Measurements from ENCODE around the gene PTPRK.

Gene PTPRK

DNA sequence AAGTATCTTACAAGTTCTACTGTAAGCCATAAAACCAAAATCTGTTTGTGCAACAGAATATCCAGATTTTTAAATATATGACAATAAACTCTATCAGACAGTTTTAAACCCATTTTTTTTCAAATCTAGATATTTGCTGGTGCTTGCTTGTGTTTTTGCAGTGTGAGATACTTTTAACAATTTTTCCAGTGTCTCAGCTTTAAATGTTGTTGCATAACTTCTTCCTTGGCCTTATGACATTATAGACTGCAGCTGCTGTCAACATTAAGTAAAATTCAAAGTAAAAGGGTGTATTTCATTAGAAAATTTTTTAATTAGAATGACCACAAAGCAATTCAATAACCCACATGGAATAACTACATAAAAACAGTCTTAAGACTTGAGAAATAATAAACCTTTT lies 139.5 kb downstream of the PTPRK start:
- DNase-seq: no peak

DNA sequence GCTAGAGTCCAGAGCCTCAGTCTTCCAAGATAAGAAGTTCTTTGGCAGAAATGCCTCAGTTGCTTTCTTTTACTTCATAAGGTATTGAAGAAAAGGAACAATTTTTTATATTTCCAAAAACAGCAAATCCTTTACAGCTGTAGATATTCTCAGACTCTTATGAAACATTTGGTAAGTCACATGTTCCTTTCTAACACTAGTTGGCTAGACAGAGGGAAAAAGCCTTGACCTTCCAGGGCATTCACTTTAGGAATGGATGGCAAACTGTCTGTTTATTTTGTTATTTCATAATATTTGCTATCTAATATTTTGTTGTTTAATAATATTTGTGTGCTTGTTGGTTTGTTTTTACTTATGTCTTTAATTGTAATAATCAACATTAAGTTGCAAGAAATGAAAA lies 140.8 kb downstream of the PTPRK start:
- no peak for DNase-seq

DNA sequence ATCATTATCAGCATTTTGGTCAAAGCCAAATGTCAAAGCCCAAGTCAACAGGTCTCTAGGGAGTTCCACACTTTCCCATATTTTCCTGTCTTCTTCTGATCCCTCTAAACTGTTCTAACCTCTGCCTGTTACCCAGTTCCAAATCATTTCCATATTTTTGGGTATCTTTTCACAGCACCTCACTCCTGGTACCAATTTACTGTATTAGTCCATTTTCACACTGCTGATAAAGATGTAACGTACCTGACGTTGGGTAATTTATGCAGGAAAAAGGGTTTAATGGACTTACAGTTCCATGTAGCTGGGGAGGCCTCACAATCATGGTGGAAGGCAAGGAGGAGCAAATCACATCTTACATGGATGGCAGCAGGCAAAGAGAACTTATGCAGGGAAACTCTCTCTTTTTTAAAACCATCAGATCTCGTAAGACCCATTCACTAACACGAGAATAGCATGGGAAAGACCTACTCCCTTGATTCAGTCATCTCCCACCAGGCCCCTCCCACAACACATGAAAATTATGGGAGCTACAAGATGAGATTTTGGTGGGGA lies 143.4 kb downstream of the PTPRK start:
- DNase-seq: no peak

- DNase-seq: no peak
These were observed 149.3 kb downstream of the PTPRK start for GRCh38 chr6:128371136-128371535.

DNA sequence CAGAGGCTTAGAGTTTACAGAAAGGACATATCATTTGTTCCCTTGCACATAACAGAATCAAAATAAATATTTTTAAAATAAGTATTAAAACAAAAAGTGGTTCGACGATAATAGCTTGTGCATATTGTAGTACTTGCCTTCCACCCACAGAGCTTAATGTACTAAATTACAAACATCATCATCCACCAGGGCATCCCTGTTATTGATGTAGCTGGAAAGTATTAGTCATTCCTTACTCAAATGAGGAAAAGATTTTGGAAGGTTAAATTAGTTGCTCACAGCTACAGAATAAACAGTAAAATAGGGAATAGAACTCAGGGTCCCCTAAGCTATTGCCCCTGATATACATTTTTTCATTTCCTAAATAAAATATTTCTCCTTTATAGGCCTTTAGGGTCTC lies 150.3 kb downstream of the PTPRK start:
- peak; percentile 62 for DNase-seq

DNA sequence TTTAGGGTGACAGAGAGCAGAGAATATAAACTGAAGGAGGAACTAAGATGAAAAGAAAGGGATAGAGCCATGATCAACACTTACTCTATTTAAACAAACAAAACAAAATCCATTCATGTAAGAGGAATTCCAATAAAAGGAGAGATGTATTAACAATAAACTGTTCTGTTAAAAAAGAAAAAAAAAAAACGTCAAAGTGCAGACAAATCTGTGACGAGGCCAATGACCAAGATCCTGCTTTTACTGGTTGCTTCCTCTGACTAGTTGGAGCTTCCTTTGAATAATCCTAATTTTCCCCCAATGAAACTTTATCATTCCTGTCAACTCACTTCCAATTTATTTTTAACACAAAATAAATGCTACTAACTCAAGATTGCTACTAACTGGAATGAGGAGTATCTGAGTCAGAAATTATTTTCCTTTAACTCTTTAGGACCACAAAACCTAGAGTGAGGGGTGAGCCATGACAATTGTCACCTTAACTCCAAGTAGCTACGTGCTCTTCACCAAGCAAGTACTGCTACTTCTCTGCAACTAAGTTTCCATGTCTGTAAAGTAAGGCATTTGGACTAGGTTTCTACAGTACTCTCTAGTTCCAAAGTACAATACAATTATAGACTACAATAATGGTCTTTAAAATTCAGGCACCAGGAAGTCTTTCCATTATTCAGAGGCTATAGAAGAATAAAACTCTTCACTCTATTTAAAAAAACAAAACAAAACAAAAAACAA lies 152.0 kb downstream of the PTPRK start:
- DNase-seq: no peak

DNA sequence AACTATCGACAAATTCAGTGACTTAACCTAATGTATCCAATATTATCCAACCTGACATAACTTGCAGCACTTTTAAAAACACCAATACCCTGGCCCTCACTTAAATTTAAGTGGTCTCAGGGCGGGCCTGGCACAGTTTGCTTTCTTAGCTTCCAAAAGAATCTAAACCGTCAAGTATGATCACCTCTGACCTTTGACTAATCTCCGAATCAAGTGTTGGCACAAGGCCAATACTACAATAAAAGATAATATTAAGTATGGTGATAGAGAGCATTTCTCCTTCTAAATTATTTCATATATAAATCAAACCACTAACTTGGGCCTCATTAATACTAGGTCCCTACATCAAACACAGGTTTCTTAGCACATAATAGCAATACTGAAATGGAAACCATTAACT lies 153.0 kb downstream of the PTPRK start:
- no peak for DNase-seq

- no peak for DNase-seq
These were observed 154.8 kb downstream of the PTPRK start for GRCh38 chr6:128365520-128366160.

- DNase-seq: no peak
These were observed 155.5 kb downstream of the PTPRK start for GRCh38 chr6:128364766-128365519.

DNA sequence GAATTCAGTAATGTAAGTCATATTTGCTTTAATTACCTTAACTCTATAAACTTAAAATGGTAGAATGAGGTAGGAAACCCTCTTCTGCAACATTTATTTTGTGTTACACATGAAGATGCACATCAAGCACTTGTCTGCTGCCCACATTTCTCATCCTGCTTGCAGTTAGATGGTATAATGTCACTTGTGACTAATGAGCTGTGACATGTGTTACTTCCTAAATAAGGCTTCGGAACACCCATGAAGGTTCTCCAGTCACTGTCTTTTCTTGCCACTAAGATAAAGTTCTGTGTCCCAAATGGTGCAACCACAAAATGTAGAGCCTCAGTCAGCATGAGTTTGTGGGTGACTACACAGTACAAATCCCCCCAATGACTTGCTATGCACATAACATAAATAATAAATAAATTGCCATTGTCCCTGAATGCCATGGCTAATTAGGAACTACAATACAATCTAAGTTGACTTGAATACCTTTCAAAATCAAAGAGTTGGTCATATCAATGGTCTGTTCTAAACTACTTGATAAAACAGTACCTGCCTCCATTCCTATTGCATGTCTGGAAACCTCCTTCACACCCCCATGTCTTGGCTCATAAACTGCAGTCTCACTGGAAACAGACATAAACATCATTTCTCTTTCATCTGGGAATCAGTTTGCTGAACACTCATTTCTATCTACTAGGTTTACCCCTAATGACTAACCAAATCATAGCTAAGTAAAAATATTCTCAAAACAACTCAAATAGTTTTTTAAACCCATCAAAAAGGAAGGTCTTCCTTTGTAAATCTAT lies 157.2 kb downstream of the PTPRK start:
- DNase-seq: no peak

- DNase-seq: no peak
These were observed 159.0 kb downstream of the PTPRK start for GRCh38 chr6:128361378-128361777.

- peak; percentile 71 for DNase-seq
These were observed 162.1 kb downstream of the PTPRK start for GRCh38 chr6:128358244-128358776.

- DNase-seq: no peak
These were observed 162.8 kb downstream of the PTPRK start for GRCh38 chr6:128357392-128358130.

DNA sequence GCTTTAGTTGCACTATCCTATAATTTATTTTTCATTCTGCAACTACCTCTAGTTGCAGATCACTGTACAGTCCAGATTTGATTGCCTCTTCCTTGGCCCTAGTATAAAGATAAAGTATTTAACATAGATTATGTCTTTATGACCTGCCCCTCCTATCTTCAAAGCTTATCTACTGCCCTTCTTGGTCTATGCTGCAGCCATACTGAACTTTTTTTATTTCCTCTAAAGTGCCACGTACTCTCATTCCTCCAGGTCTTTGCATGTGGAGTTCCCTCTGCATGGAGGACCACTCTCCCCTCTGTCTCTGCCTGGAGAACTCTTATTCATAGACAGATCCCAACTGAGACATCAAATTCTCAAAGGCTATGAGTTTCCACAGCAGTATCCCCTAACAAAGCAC lies 168.0 kb downstream of the PTPRK start:
- DNase-seq: no peak

DNA sequence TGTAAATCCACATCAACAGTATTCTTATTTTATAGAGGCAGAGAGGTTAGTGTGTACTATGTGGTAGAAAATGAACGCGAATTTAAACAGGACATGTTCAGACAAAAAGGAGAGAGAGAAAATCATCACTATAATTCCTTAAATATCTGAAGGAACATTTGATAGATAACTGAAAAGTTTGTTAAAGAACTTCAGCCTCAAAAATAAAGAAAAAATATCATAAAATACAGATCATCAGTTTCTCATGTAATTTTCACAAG lies 169.2 kb downstream of the PTPRK start:
- no peak for DNase-seq

GRCh38 chr6:128350416-128351254 lies 169.8 kb downstream of the PTPRK start:
- DNase-seq: peak; percentile 23

DNA sequence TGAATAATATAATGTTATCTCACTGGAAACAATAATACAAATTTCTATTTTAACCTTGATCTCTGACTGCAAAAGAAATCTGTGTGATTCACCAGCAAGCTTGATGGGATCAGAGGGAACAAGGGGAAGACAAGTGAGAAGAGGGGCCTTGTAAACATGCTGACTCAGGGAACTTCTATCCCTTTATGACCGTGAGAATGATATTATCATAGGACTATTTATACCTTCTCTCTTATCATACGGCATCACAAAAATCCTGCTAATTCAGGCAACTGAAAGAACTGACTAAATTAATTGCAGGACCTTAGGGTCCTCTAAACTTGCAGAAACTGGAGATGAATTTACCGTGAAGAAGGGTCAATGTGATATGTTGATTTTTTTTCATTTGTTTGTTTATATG lies 173.3 kb downstream of the PTPRK start:
- no peak for DNase-seq

DNA sequence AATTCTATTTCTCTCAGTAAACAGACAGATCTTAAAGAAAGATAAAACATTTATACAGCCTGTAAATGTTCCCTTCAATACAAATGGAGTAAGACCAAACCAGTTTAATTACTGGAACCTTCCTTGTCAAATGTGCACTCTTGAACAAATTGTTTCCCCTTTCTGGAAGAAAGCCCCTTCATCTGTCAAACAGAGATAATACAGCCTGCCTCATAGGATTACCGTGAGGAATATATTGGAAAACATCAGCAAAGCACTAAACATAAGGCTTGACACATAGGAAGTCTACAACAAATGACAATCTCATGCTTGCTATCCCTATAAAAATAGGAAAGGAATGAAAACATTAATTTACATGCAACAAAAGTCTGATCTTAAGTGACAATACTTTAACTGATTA lies 173.8 kb downstream of the PTPRK start:
- no peak for DNase-seq

DNA sequence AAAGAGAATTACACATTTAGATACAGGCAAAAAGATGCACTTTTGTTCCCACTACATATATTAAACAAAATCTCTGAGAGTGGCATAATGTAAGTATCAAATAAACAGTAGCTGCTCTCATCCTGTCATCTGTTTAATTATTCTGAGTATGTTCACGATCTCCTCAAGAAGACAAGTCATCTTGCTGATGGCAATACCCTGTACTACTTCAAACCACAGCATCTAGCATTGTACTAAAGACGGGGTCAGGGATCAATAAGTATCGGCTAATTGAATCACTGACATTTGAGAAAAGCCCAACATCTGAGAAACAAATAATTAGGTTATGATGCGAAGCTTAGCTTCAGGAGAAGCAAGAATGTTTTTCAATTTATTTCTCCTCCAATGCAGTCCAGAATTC lies 175.1 kb downstream of the PTPRK start:
- DNase-seq: no peak

DNA sequence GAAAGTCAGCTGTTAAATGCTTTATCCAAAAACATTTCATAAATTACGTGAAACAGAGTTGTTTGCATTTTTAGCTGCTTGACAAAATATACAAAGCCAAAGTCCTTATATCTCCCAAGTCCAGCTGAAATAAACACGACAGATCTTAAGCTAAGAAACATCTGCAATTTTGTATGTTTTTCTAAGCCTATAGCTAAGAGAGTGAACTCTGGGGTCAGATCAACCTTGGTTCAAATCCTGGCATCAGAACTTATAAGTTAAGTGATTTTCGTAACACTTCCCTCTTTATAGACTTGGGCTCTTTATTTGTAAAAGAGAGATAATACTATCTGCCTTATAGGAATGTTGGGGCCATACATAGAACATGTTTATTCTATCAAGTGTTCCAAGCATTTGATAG lies 176.7 kb downstream of the PTPRK start:
- DNase-seq: no peak

Data from fibroblast of skin of scalp (primary cell).